HG03521 (cell line): Measurements from ENCODE around the gene MSL3B.
"Not testable (repeated sequence)": the region's sequence is repeated elsewhere in the genome, so short reads cannot be mapped to it uniquely, and the experiment has no call there.

Experiments used
- ATAC-seq: cut with Tn5 transposase; IDR thresholded peaks from one replicate; pipeline ENCODE4 v1.9.1; 2021; ENCODE audit warnings: mild to moderate bottlenecking, moderate library complexity; ENCODE audit not compliant: unreplicated experiment

Gene MSL3B

GRCh38 chr2:233867993-233868532 is at the start of gene MSL3B:
TSS of gene MSL3B (minus strand) at chr2:233868386.
- no peak for ATAC-seq

DNA sequence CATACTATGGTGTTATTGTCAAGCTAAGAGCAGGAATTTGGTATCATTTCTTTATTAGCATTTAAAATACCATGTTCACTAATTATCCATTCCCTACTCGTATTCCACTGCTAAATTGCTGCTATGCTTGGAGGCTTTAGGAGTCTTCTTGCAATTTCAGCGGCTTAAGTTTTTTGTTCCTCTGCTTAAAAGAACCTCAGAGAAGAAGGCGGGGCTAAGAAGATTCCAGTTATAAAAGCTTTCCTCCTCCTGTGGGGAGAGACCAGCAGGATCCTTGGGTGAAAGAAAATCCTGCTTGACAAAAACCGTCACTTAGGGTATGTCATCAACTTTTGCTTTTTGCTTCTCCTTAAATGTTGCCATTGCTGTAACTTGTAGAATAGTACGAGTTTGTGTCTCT is 48.9 kb upstream of the MSL3B start, which contains the start of gene TRPM8:
Gene TRPM8 (plus strand): TSS at position 258 of the 400 bp plus-strand sequence. CDS start 9,165 bp downstream, outside the sequence.
- no peak for ATAC-seq

GRCh38 chr2:233915128-233915527 is 46.9 kb upstream of the MSL3B start:
- no peak for ATAC-seq

- no peak for ATAC-seq
Observed at GRCh38 chr2:233912691-233913423, 44.7 kb upstream of the MSL3B start.

GRCh38 chr2:233907627-233908026 is 39.4 kb upstream of the MSL3B start:
- ATAC-seq, result no peak

DNA sequence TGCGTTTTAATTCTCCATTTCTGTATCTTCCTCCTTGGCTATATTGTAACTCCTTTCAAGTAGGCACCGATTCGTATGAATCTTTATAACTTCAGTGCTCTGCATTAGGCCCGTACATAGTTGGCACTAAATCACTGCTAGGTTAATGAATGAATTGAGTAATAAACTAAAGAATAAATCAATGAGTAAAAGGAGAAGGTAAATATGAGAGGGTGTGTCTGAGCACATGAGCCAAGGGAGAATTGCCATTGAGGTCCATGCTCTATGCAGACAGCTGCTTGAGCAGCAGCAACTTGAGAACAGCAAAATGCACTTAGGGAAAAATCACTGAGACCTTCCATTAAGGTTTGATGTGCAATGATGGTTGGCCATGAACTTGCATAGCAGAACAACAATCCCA is 37.8 kb upstream of the MSL3B start:
- ATAC-seq, result no peak

GRCh38 chr2:233901884-233902283 is 33.7 kb upstream of the MSL3B start:
- no peak for ATAC-seq

- ATAC-seq, result no peak
Observed at GRCh38 chr2:233901367-233901766, 33.2 kb upstream of the MSL3B start.

DNA sequence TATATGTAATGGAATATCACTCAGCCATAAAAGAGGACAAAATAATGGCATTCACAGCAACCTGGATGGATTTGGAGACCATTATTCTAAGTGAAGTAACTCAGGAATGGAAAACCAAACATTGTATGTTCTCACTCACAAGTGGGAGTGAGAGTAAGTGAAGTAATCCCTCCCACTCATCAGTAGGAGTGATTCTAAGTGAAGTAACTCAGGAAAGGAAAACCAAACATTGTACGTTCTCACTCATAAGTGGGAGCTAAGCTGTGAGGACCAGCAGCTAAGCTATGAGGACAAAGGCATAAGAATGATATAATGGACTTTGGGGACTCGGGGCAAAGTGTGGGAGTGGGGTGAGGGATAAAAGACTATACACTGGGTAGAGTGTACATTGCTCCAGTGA is 28.1 kb upstream of the MSL3B start:
- not testable (repeated sequence) for ATAC-seq

- no peak for ATAC-seq
Observed at GRCh38 chr2:233892793-233893192, 24.6 kb upstream of the MSL3B start.

- ATAC-seq, result no peak
Observed at GRCh38 chr2:233882353-233882752, 14.2 kb upstream of the MSL3B start.

DNA sequence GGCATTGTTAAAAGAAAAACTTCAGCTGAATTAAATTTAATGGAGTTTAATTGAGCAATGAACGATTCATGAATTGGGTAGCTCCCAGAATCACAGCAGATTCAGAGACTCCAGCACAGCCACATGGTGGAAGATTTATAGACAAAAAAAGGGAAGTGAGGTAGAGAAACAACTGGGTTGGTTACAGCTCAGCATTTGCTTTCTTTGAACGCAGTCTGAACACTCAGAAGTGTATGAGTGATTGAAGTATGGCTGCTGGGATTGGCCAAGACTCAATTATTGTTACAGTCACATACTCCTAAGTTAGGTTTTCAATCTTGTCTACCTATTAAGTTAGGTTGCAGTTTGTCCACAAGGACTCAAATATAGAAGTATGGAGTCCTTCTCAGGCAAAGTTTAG is 3.9 kb upstream of the MSL3B start:
- ATAC-seq, result not testable (repeated sequence)

DNA sequence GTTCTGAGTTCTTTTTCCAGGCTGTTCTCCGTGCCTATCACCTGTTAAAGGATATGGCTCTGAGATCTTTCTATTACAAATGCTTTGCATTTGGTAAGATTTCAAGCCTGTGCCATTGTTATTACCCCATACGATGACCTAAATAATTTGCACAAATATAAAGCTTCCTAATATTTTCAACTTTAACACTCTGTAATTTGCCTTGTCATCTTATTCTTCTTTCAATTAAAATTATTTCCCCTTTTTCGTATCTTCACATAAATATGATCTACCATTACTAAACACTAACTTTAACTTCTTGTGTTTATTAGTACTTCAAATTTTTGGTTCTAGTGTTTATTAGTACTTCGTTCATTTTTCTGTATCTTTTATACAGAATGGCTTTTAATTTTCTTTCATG is 3.2 kb upstream of the MSL3B start:
- ATAC-seq, result no peak

DNA sequence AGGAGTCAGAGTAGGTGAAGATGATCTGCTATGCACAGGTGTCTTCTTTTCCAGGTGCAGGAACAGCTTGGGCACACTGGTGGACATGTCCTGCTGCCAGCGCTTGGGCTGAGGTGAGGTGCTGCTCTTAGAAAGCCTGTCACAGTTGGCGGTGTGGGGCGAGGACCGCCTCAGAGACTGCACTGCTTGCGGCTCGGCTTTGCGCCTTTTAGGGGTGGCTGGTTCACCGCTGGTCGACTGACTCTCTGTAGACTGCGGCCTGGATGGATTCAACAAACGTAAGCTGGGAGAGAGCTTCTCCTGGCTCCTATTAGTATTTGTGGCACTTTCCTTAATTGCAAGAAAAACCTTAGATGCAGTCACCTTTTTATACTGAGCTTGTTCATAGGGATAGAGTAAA is 1.7 kb downstream of the MSL3B start:
- ATAC-seq, result no peak

DNA sequence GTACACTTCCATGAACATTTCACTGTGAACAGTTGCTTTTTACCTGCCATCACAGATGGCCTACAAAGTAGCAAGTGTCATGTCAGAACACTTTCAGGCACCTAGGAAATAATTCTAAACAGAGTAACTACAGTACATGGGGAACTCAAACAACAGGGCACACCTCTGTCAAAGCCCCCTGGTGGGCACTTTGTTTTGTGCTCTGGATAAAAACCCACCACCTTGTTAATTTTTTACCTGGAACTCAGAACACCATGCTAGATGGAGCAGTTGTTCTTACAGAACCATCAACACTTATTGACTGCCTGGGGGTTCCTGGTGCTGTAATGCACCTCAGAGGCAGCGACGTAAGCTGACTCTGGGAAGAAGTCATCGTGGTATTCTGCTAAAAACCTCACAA is 2.3 kb downstream of the MSL3B start:
- no peak for ATAC-seq

GRCh38 chr2:233862261-233862768 is 5.9 kb downstream of the MSL3B start:
- ATAC-seq, result no peak

GRCh38 chr2:233858331-233858730 is 9.9 kb downstream of the MSL3B start:
- no peak for ATAC-seq

- ATAC-seq, result no peak
Observed at GRCh38 chr2:233857511-233858141, 10.6 kb downstream of the MSL3B start.

DNA sequence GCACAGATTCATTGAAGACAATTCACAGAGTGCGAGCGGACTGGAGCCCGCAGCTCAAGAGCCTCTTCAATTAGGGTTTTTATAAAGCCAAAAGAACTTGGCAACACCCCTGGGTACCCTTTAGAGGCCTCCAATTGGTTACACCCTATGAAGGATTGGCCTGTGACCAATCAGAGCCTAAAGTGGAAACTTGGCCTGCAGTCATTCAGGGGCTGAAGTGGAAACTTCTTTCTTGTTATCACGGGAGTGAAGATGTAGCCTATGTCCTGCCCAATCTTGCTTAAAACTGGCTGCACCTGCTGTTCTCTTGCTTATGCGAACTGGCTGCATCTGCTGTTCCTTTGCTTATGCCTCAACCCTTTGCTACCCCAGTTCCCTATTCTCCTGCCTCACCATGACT is 12.0 kb downstream of the MSL3B start:
- no peak for ATAC-seq

DNA sequence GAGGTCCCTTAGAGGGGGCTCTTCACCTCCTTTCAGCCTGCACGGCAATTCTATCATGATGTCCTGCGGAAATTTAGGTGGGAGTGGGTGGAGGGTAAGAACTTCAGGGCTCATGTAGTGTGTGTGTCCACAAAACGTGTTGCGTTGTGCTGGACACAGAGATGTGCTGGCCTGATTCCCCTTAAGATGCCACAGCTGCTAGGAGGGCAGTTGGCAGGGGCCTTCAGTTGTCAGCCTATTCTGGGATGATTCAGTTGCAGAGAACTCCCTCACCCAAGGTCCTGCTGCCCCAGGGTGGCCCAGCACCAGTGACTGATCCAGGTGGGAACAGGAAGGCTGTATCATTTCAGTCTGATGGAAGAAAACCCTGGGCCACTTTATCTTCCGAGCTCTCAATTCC is 12.8 kb downstream of the MSL3B start:
- ATAC-seq, result no peak

DNA sequence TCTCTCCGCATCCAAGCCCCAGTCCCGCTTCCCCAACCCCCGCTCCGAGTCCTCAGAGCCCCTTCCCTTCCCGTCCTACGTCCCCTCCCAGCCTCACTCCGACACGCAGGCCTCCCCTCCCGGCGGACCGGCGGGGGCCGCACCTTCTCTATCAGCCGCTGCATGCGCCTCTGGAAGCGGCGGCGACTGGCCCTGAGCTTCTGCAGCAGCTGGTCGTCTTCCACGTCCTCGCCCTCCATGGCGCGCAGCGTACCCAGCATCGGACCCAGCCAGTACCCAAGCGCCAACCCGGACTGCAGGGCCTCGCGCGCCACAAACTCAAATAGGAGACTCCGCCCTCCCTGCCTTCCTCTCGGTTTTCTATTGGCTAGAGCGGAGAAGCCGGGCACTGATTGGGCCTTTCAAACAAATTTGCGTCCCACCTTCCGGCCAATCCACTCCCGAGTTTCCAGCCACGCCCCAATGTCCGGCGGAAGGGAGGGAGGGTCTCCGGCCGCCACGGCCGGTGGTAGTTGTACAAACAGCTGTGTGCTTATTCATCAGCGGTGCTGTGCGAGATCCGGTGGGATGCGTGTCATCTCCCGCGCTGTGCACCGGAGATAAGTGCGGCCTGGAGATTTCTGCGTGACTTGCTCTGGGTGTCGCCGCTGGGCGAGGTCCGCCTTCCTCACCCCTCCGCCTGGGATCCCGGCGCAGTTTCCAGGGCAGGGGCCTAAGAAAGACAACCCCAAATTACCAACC is 13.8 kb downstream of the MSL3B start, which contains the start of gene HJURP:
Gene HJURP (minus strand): TSS at position 295 of the 741 bp plus-strand sequence. CDS start 35 bp downstream, at position 260.
- peak; percentile 97 for ATAC-seq
